Amniotic epithelial cell (primary cell): ENCODE results near the gene ABHD8.

Experiments
- DNase-seq: peaks from one replicate; pipeline ENCODE4 v3.0.0-alpha.2; 2010; ENCODE audit warnings: low read depth

Gene ABHD8

GRCh38 chr19:17303167-17303939, at the start of gene ABHD8:
Gene ABHD8 (minus strand): TSS chr19:17303425. CDS start chr19:17301616, 1,809 bp downstream.
- peak; percentile 93 for DNase-seq

GRCh38 chr19:17352608-17353280, 49.5 kb upstream of the ABHD8 start:
- DNase-seq: no peak

GRCh38 chr19:17351815-17352435, 48.7 kb upstream of the ABHD8 start:
- no peak for DNase-seq

- no peak for DNase-seq
Measured at GRCh38 chr19:17348700-17349099, 45.5 kb upstream of the ABHD8 start.

- no peak for DNase-seq
Measured at GRCh38 chr19:17347877-17348276, 44.7 kb upstream of the ABHD8 start.

GRCh38 chr19:17347361-17347760, 44.1 kb upstream of the ABHD8 start:
- DNase-seq: no peak

- DNase-seq: peak; percentile 45
Measured at GRCh38 chr19:17346109-17346671, 43.0 kb upstream of the ABHD8 start.

GRCh38 chr19:17341845-17342244, 38.6 kb upstream of the ABHD8 start:
- DNase-seq: no peak

- no peak for DNase-seq
Measured at GRCh38 chr19:17341386-17341785, 38.2 kb upstream of the ABHD8 start.

- peak; percentile 39 for DNase-seq
Measured at GRCh38 chr19:17340871-17341357, 37.7 kb upstream of the ABHD8 start.

GRCh38 chr19:17340302-17340870, 37.2 kb upstream of the ABHD8 start:
- peak; percentile 57 for DNase-seq

GRCh38 chr19:17339088-17339741, 36.0 kb upstream of the ABHD8 start:
- DNase-seq: no peak

- no peak for DNase-seq
Measured at GRCh38 chr19:17338433-17339078, 35.3 kb upstream of the ABHD8 start.

- DNase-seq: no peak
Measured at GRCh38 chr19:17337675-17338432, 34.6 kb upstream of the ABHD8 start.

- peak; percentile 98 for DNase-seq
Measured at GRCh38 chr19:17336872-17337674, 33.8 kb upstream of the ABHD8 start, which contains the start of gene GTPBP3. Gene GTPBP3 (plus strand): TSS chr19:17337553. CDS start chr19:17337612, 59 bp downstream.

GRCh38 chr19:17335575-17335974, 32.4 kb upstream of the ABHD8 start:
- DNase-seq: no peak

GRCh38 chr19:17334414-17335409, 31.5 kb upstream of the ABHD8 start, which contains the start of gene ANO8:
Gene ANO8 (minus strand): TSS chr19:17334855. CDS start chr19:17334670, 185 bp downstream.
- DNase-seq: peak; percentile 99
